ENCODE measurements around the gene CFAP210. TPM values are rescaled to one million over a fixed set of nuclear protein-coding genes. Genes with fewer than 3 reads are reported as not detected.

Gene CFAP210
- total and polyA plus RNA-seq, 9 of the 15 experiments (the other 6 are each of a cell fraction or from before 2014, with no cell fraction given), result 0.75 to 3.6 (median 1.3) TPM

DNA sequence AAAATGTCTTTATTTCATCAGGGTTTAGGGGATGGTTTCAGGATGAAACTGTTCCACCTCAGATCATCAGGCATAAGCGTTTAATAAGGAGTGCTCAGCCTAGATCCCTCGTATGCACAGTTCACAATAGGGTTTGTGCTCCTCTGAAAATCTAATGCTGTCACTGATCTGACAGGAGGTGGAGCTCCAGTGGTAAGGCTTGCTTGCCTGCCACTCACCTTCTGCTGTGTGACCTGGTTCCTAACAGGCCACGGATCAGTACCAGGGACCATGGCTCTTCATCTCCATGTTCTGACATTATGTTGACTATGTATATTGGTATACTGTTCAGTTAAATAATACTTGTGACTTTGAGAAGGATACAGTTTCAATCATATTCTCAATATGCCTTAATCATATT is 68.4 kb downstream of the CFAP210 start (continued):
- TF ChIP-seq, protein P1, sequence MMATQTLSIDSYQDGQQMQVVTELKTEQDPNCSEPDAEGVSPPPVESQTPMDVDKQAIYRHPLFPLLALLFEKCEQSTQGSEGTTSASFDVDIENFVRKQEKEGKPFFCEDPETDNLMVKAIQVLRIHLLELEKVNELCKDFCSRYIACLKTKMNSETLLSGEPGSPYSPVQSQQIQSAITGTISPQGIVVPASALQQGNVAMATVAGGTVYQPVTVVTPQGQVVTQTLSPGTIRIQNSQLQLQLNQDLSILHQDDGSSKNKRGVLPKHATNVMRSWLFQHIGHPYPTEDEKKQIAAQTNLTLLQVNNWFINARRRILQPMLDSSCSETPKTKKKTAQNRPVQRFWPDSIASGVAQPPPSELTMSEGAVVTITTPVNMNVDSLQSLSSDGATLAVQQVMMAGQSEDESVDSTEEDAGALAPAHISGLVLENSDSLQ (IDR thresholded peaks at IDR 0.05), result peak; percentile 74

GRCh38 chr2:169623235-169623634 is 71.0 kb downstream of the CFAP210 start:
- Histone ChIP-seq H3K4me3 (no peak overlapping the region), H3K79me2 (ENCODE audit: control insufficient read depth, insufficient read depth, low read length) (peaks cover 39% of the 10 kb centered on the region; the same call in 2 of the 3 replicates), H3K9ac (ENCODE audit: insufficient read depth in 1 of 2, low read depth in 2 of 2, low read length in 2 of 2) (no peak overlapping the region), H3K27me3 (ENCODE audit: control insufficient read depth in 2 of 2, insufficient read depth in 2 of 2, low read length in 2 of 2) (no peaks in the 10 kb centered on the region), H4K20me1 (replicated peaks; ENCODE audit: control insufficient read depth, insufficient read depth, low read length) (no peaks in the 10 kb centered on the region), H3K9me3 (replicated peaks; ENCODE audit: control insufficient read depth, insufficient read depth, low read depth, low read length) (no peaks in the 10 kb centered on the region), H2AFZ (ENCODE audit: low read depth, low read length) (no peak overlapping the region), H3K4me1 (replicated peaks in 1 of 2; ENCODE audit: control insufficient read depth in 2 of 2, insufficient read depth in 2 of 2, low read length in 2 of 2) (no peaks in the 10 kb centered on the region), H3K27ac (ENCODE audit: extremely low read depth, low read depth, low read length) (no peak overlapping the region), H3K9me1 (ENCODE audit: control insufficient read depth, insufficient read depth, low read length) (no peaks in the 10 kb centered on the region), H3K4me2 (ENCODE audit: insufficient read depth, low read length) (no peak overlapping the region), H3K36me3 (ENCODE audit: control insufficient read depth, insufficient read depth, low read length) (peaks cover 78% of the 10 kb centered on the region)
- in situ Hi-C loops (cut with MboI), result no loop called here
- TF ChIP-seq MTA2 (IDR thresholded peaks at IDR 0.05; ENCODE audit: low read depth) (no peak), BMI1 (IDR thresholded peaks at IDR 0.05; ENCODE audit: low read length) (no peak), ZNF830 (CRISPR knock-in tag; IDR thresholded peaks at IDR 0.05) (no peak), ZKSCAN3 (CRISPR knock-in tag; IDR thresholded peaks at IDR 0.05) (no peak), NR2F6 (CRISPR knock-in tag; IDR thresholded peaks at IDR 0.05) (no peak), CBFB (CRISPR knock-in tag; IDR thresholded peaks at IDR 0.05) (no peak), RCOR1 (IDR thresholded peaks at IDR 0.05; ENCODE audit: borderline replicate concordance in 1 of 2, low read depth in 2 of 2, low read length in 2 of 2) (no peak), ZNF311 (CRISPR knock-in tag; IDR thresholded peaks at IDR 0.05) (no peak), ZBTB7A (IDR thresholded peaks at IDR 0.05; ENCODE audit: borderline replicate concordance, control insufficient read depth, low read depth, low read length) (no peak), PHB2 (IDR thresholded peaks at IDR 0.05; ENCODE audit: low read depth) (no peak), NR0B1 (IDR thresholded peaks at IDR 0.05; ENCODE audit: partially characterized antibody) (no peak), RNF219 (CRISPR knock-in tag; IDR thresholded peaks at IDR 0.05) (no peak)
- TF ChIP-seq, protein P2, sequence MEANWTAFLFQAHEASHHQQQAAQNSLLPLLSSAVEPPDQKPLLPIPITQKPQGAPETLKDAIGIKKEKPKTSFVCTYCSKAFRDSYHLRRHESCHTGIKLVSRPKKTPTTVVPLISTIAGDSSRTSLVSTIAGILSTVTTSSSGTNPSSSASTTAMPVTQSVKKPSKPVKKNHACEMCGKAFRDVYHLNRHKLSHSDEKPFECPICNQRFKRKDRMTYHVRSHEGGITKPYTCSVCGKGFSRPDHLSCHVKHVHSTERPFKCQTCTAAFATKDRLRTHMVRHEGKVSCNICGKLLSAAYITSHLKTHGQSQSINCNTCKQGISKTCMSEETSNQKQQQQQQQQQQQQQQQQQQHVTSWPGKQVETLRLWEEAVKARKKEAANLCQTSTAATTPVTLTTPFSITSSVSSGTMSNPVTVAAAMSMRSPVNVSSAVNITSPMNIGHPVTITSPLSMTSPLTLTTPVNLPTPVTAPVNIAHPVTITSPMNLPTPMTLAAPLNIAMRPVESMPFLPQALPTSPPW (CRISPR knock-in tag; IDR thresholded peaks at IDR 0.05), result no peak
- BruUV-seq (replicated peaks), result no TSS peak
- 95% methylated on average over 4 of the region's 4 CpGs for WGBS (ENCODE audit: insufficient coverage, low coverage, missing lambda C conversion rate)
- no peak for ATAC-seq
- ChIA-PET CTCF (ENCODE audit: low intra/inter-chr PET ratio) (no interaction called here), POLR2A (interaction anchor here (0.8 to 2.0 kb wide), 4 partner anchors 10 to 70 kb away, joined by 3 to 6 read pairs (median 4); no protein-coding TSS in a partner anchor)
- intact Hi-C loops (cut with micrococcal nuclease), result no loop called here
- FAIRE-seq, result no peak
- DNase-seq (ENCODE audit: extremely low read depth in 1 of 4, low spot score in 3 of 4), result no peak
